EL (cell line): ENCODE results near the gene KPTN.
A peak's percentile ranks its signal among the peaks of the same experiment; 100 is the strongest.
"Not testable (repeated sequence)": the region's sequence is repeated elsewhere in the genome, so short reads cannot be mapped to it uniquely, and the experiment has no call there.

Experiments used
- DNase-seq: peaks from one replicate; pipeline ENCODE4 v3.0.0-alpha.2; 2016

The KPTN gene

GRCh38 chr19:47490031-47490430, 6.0 kb upstream of the KPTN start:
- no peak for DNase-seq

GRCh38 chr19:47489072-47489914, 5.3 kb upstream of the KPTN start:
- DNase-seq, result no peak

GRCh38 chr19:47487551-47488515, 3.8 kb upstream of the KPTN start:
- DNase-seq, result no peak

- no peak for DNase-seq
Observed at GRCh38 chr19:47486900-47487299, 2.9 kb upstream of the KPTN start.

- not testable (repeated sequence) for DNase-seq
Observed at GRCh38 chr19:47486220-47486619, 2.2 kb upstream of the KPTN start.

- DNase-seq, result no peak
Observed at GRCh38 chr19:47485210-47485609, 1.2 kb upstream of the KPTN start.

GRCh38 chr19:47483200-47483599, 819 bp downstream of the KPTN start:
- DNase-seq, result no peak

- DNase-seq, result no peak
Observed at GRCh38 chr19:47481460-47482052, 2.5 kb downstream of the KPTN start.

GRCh38 chr19:47480658-47481057, 3.4 kb downstream of the KPTN start:
- no peak for DNase-seq

GRCh38 chr19:47479701-47480503, 4.1 kb downstream of the KPTN start:
- no peak for DNase-seq

GRCh38 chr19:47476438-47476972, 7.5 kb downstream of the KPTN start:
- DNase-seq, result no peak

GRCh38 chr19:47475465-47475864, 8.6 kb downstream of the KPTN start:
- DNase-seq, result no peak

- DNase-seq, result no peak
Observed at GRCh38 chr19:47473336-47473735, 10.7 kb downstream of the KPTN start.

GRCh38 chr19:47471733-47472457, 12.1 kb downstream of the KPTN start, which contains the start of gene SLC8A2:
Gene SLC8A2, minus strand, starts transcription at chr19:47471893. Its CDS starts 5,490 bp downstream, at chr19:47466403.
- DNase-seq, result peak; percentile 55

- no peak for DNase-seq
Observed at GRCh38 chr19:47471381-47471732, 12.7 kb downstream of the KPTN start.

GRCh38 chr19:47470447-47471195, 13.4 kb downstream of the KPTN start:
- no peak for DNase-seq

GRCh38 chr19:47469719-47470118, 14.3 kb downstream of the KPTN start:
- no peak for DNase-seq

- DNase-seq, result no peak
Observed at GRCh38 chr19:47469363-47469700, 14.7 kb downstream of the KPTN start.

GRCh38 chr19:47467914-47468313, 16.1 kb downstream of the KPTN start:
- no peak for DNase-seq

- no peak for DNase-seq
Observed at GRCh38 chr19:47465957-47466356, 18.1 kb downstream of the KPTN start.
